HEK293T (cell line): ENCODE results near the gene ZNF277.

Experiments used
- BHLHE40 ChIP-seq: fragments of 450-650 bp; IDR thresholded peaks from 2 replicates; pipeline ENCODE4 v1.6.1; 2016; ENCODE audit warnings: mild to moderate bottlenecking, moderate library complexity, borderline replicate concordance
- FOXA1 ChIP-seq: fragments of 450-650 bp; IDR thresholded peaks from 2 replicates; pipeline ENCODE4 v1.6.1; 2016; ENCODE audit warnings: mild to moderate bottlenecking
- TARDBP ChIP-seq: fragments of 450-650 bp; IDR thresholded peaks from 2 replicates; pipeline ENCODE4 v1.6.1; 2016

DNA sequence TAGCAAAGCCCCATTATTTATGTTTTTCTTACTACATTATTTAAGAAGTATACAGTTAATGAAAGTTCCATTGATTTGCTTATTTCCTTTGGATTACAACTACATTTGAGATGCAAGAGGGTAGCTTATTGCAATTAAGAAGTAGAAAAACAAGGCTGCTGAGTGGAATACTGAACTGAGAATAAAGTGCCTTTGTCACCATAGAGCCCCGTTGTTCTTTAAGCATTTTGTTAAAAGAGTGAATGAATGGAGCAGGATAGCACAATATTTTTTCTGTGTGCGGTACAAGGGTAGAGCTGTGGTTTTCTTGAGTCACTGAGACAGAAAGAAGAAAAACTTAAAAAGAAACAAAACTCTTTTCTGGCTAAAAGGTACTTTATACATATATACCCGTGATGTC is 45.6 kb downstream of the ZNF277 start:
- TF ChIP-seq TARDBP (no peak), FOXA1 (no peak), BHLHE40 (no peak)
